NK-92 (cell line): ENCODE data around the gene MEGF6.

ENCODE experiments used
- DNase-seq: peaks from one replicate; lab custom pipeline; 2025; ENCODE audit not compliant: unreplicated experiment; lab: John Stamatoyannopoulos, UW

The MEGF6 gene

GRCh38 chr1:3495776-3496745 lies 115.2 kb downstream of the MEGF6 start:
- no peak for DNase-seq

- no peak for DNase-seq
These were observed 116.7 kb downstream of the MEGF6 start for GRCh38 chr1:3494321-3495308.

GRCh38 chr1:3492545-3493246 lies 118.6 kb downstream of the MEGF6 start:
- no peak for DNase-seq

GRCh38 chr1:3491291-3492246 lies 119.7 kb downstream of the MEGF6 start:
- DNase-seq, result no peak

GRCh38 chr1:3490046-3490745 lies 121.1 kb downstream of the MEGF6 start:
- DNase-seq, result no peak

- no peak for DNase-seq
These were observed 122.9 kb downstream of the MEGF6 start for GRCh38 chr1:3488432-3488831.

- DNase-seq, result no peak
These were observed 126.3 kb downstream of the MEGF6 start for GRCh38 chr1:3485016-3485415.

- no peak for DNase-seq
These were observed 127.4 kb downstream of the MEGF6 start for GRCh38 chr1:3483801-3484444.

- DNase-seq, result no peak
These were observed 127.9 kb downstream of the MEGF6 start for GRCh38 chr1:3483380-3483779.

GRCh38 chr1:3482378-3482849 lies 128.9 kb downstream of the MEGF6 start:
- DNase-seq, result no peak

- DNase-seq, result no peak
These were observed 129.4 kb downstream of the MEGF6 start for GRCh38 chr1:3481836-3482375.

GRCh38 chr1:3481046-3481445 lies 130.3 kb downstream of the MEGF6 start:
- DNase-seq, result no peak

- DNase-seq, result no peak
These were observed 131.0 kb downstream of the MEGF6 start for GRCh38 chr1:3480369-3480719.

- no peak for DNase-seq
These were observed 131.6 kb downstream of the MEGF6 start for GRCh38 chr1:3479511-3480368.

- no peak for DNase-seq
These were observed 133.1 kb downstream of the MEGF6 start for GRCh38 chr1:3478187-3478586.

GRCh38 chr1:3477241-3477995 lies 133.9 kb downstream of the MEGF6 start:
- DNase-seq, result no peak

GRCh38 chr1:3476666-3477065 lies 134.6 kb downstream of the MEGF6 start:
- DNase-seq, result no peak
